Hematopoietic multipotent progenitor cell treated with erythropoietin and hydrocortisone succinate and interleukin-3 and kit ligand, for 8 days (in vitro differentiated cells): ENCODE measurements around the gene SIT1.

Experiments
- DNase-seq: peaks from one replicate; pipeline ENCODE4 v3.0.0-alpha.2; 2015

SIT1 gene

GRCh38 chr9:35682051-35682450 is 31.3 kb upstream of the SIT1 start:
- DNase-seq = no peak

GRCh38 chr9:35681341-35682002 is 30.7 kb upstream of the SIT1 start:
- DNase-seq = no peak

GRCh38 chr9:35680331-35681105 is 29.8 kb upstream of the SIT1 start:
- DNase-seq = no peak

- no peak for DNase-seq
Measured at GRCh38 chr9:35679766-35680330, 29.1 kb upstream of the SIT1 start.

- DNase-seq = no peak
Measured at GRCh38 chr9:35679091-35679490, 28.4 kb upstream of the SIT1 start.

GRCh38 chr9:35675732-35676392 is 25.1 kb upstream of the SIT1 start:
- DNase-seq = no peak

GRCh38 chr9:35675204-35675603 is 24.5 kb upstream of the SIT1 start:
- DNase-seq = no peak

- DNase-seq = no peak
Measured at GRCh38 chr9:35674025-35674361, 23.3 kb upstream of the SIT1 start.

- no peak for DNase-seq
Measured at GRCh38 chr9:35673132-35674024, 22.6 kb upstream of the SIT1 start, which contains the start of gene CA9. Gene CA9, plus strand, starts transcription at chr9:35673928. Its CDS starts 32 bp downstream, at chr9:35673960.

GRCh38 chr9:35669331-35670145 is 18.8 kb upstream of the SIT1 start:
- DNase-seq = no peak

GRCh38 chr9:35667939-35668338 is 17.2 kb upstream of the SIT1 start:
- no peak for DNase-seq

- no peak for DNase-seq
Measured at GRCh38 chr9:35666549-35666948, 15.8 kb upstream of the SIT1 start.

GRCh38 chr9:35666045-35666444 is 15.3 kb upstream of the SIT1 start:
- no peak for DNase-seq

- DNase-seq = no peak
Measured at GRCh38 chr9:35665471-35665818, 14.7 kb upstream of the SIT1 start.

- peak; percentile 83 for DNase-seq
Measured at GRCh38 chr9:35664531-35665470, 14.1 kb upstream of the SIT1 start, which contains the start of gene ARHGEF39. Gene ARHGEF39, minus strand, starts transcription at chr9:35665195. Its CDS starts 26 bp downstream, at chr9:35665169.

- DNase-seq = no peak
Measured at GRCh38 chr9:35662437-35662836, 11.7 kb upstream of the SIT1 start.

GRCh38 chr9:35661756-35662350 is 11.1 kb upstream of the SIT1 start:
- no peak for DNase-seq

- peak; percentile 19 for DNase-seq
Measured at GRCh38 chr9:35660966-35661415, 10.3 kb upstream of the SIT1 start.

GRCh38 chr9:35659340-35659739 is 8.6 kb upstream of the SIT1 start:
- no peak for DNase-seq

GRCh38 chr9:35658968-35659220 is 8.2 kb upstream of the SIT1 start:
- DNase-seq = peak; percentile 65
